HG03045 (cell line): ENCODE results near the gene AMOTL2.

Source experiments
- ATAC-seq: cut with Tn5 transposase; IDR thresholded peaks from one replicate; pipeline ENCODE4 v1.9.1; 2021; ENCODE audit warnings: mild to moderate bottlenecking, moderate library complexity; ENCODE audit not compliant: unreplicated experiment

AMOTL2 gene

GRCh38 chr3:134380249-134380648 is 6.0 kb upstream of the AMOTL2 start:
- no peak for ATAC-seq

DNA sequence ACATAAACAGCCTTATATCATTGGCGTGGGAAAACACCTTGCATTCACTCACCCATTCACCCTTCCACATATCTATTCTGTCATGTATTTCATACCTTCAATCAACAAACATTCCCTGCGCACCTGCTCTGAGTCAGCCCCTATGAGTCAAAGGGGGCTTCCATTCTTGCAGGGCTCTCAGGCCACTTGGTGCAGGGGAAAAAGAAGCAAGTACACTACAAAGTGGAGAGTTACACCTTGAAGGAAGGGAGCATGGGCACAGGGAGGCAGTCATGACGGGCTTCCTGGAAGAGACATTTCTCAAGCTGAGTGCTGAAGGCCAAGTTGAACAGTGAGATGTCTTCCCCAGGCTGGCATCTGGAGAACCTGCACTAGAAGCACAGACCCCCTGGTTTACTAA is 4.6 kb upstream of the AMOTL2 start:
- no peak for ATAC-seq

GRCh38 chr3:134378384-134378783 is 4.1 kb upstream of the AMOTL2 start:
- no peak for ATAC-seq

GRCh38 chr3:134377896-134378295 is 3.6 kb upstream of the AMOTL2 start:
- ATAC-seq, result no peak

GRCh38 chr3:134376786-134377426 is 2.7 kb upstream of the AMOTL2 start:
- ATAC-seq, result no peak

DNA sequence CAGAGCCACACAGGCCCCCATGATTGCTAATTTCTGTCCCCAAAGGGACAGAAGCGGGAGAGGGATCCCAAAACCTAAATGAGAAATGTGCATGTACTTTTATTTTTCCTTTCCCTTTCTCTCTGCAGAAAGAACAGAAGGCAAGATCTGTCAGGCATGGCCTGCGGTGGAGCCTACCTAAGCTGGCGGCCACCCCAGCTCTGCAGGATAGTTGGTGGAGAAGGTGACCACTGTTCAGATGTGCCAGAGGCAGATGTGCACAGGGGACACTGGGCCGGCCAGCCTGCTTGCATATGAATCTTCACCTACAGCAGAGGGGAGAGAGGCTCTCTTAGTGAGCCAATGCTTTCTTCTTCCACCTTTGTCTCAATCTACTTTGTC is 2.1 kb upstream of the AMOTL2 start:
- ATAC-seq, result no peak

DNA sequence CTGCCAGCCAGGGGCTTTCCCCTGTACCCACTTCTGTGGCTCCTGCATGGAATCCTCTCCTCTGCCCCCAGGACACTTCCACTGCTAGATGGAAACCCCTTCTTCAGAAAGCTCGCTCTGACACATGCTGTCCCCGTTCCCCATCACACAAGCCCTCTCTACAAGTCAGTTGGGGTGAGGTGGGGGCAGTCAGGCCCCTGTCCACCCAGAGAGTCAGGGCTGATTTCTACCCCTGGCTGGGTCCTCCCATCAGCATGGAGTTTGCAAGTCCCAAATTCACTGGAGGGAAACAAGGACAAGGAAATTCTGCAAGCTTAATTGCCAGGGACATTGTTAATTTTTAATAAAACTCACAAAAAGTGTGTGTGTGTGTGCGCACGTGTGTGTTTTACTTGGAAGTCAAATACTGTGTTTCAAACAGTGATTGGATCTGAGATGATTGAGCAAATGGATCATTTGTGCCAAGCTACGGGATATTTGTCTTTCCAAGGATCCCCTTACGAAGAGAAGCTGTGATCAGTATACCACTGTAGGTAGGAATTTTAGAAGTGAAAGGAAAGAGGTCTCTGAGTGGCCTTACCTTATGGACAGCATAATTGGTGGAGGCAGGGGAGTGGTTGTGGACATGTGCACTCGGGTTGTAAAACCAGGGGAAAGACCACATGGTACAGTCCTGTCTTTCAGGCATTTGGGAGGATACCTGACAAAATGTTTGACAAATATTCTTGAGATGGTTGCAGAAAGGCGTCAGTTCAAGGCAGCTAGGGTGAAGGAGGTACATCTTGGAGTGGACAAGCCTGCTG is 1.5 kb upstream of the AMOTL2 start:
- no peak for ATAC-seq

DNA sequence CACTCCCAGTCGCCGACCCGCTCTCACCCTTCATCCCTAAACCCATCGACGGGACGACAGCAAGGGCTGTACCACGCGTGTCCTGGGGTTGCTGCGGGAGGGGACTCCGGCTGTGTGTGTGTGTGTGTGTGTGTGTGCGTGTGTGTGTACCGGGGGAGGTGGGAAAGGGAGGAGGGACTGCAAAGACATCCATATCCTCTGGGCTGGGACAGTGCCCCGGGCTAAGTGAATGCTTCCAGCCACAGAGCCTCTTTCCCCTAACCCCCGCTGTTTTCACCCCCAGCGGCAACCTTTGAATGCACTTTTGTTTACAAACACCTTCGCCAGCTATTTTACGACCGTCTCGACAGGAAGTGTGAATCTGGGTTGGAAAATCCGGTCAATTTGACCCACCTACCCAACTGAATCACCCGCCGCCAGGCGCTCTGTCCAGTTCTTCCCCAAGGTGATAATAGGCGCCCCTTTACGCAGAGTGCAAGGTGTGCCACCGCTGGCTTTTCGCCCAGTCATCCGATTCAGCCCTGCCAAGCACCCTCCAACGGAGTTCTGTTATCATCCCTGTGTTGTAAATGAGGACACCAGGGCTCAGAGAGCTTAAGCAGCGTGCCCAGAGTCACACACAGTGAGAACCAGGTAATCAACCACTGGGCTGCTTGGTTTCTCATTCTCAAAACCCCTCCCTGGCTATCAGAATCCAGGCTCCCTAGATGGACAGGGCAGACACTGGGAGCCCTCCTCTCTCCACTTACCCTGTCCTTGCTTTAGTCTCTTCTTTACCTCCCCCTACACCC is 739 bp upstream of the AMOTL2 start:
- ATAC-seq, result no peak

GRCh38 chr3:134373271-134374104 is 759 bp downstream of the AMOTL2 start:
- ATAC-seq, result no peak

- no peak for ATAC-seq
Measured at GRCh38 chr3:134372396-134373270, 1.6 kb downstream of the AMOTL2 start.

DNA sequence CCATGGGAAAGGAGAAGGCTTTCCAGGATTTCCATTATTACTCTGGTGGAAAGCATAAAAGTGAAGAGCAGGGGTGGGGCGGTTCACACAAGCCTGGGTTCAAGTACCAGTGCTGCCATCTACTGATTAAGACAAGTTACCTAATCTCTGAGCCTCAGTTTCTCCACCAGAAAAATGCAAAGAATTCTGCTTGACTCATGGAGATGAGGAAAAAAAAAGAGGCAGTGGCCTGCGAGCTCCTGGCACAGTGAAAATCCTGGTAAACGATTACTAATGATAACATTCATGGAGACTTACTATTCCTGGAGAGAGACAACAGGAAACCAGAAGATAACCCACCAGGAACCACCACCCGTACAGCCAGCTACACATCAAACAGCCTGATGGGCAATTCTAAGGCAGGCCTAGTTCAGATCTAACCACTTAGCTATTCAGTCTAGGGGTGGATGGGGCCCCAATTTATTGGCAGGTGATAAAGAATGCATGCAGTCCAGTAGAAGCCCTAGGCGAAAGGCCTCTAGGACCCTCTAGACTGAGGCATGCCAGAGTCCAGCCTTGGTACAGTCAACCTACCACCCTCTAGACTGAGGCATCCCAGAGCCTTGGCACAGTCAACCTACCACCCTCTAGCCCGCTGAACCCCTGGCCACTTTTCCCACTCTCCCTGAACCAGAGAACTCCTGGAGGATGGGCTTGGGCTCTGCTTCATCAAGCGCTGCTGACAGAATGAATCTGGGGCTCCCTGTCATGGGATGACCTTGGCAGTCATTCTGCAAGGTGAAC is 2.5 kb downstream of the AMOTL2 start:
- ATAC-seq, result no peak

DNA sequence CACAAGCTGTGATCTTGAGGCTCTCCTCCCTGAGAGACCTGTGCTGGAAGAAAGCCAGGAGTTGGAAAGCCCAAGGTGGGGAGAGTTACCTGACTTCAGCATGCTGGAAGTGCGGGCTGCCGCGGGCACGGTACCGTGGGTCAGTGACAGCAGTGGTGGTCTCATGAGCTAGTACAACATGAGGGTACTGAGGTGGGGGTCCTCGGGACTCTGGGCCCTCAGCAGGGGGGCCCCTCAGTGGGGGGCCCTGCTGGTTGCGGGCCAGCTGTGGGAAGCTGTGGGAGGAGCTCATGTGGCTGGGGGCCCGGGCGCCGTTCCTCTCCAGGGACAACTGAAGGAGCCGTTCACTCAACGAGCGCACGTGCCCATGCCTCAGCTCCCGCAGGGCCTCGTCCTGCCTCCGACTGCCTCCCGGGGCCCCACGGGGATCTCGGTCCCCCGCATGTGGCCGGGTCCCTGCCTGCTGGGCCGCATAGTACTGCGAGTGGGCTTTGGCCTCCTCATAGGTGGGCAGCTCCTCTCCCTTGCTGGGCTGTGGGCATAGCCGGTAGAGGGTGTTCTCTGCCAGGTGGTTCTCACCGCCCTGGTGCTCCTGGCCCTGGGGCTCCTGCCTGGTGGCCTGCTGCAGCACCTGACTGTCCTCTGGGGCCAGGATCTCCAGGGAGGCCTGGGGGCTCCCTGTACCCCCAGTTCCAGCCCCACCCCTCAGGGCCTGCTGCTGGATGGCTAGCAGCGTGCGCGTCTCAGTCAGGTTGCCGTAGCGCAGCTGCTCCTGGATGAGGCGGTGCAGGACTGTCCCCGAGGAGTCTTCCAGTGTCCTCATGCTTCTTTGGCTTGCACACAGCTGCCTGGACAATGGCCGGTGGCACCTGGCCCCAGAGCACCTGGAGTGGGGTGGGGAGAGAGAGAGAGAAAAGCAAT is 3.4 kb downstream of the AMOTL2 start:
- ATAC-seq, result no peak

GRCh38 chr3:134369861-134370596 is 4.2 kb downstream of the AMOTL2 start:
- no peak for ATAC-seq

GRCh38 chr3:134369231-134369741 is 5.0 kb downstream of the AMOTL2 start:
- ATAC-seq, result no peak

- ATAC-seq, result no peak
Measured at GRCh38 chr3:134368751-134369105, 5.5 kb downstream of the AMOTL2 start.

DNA sequence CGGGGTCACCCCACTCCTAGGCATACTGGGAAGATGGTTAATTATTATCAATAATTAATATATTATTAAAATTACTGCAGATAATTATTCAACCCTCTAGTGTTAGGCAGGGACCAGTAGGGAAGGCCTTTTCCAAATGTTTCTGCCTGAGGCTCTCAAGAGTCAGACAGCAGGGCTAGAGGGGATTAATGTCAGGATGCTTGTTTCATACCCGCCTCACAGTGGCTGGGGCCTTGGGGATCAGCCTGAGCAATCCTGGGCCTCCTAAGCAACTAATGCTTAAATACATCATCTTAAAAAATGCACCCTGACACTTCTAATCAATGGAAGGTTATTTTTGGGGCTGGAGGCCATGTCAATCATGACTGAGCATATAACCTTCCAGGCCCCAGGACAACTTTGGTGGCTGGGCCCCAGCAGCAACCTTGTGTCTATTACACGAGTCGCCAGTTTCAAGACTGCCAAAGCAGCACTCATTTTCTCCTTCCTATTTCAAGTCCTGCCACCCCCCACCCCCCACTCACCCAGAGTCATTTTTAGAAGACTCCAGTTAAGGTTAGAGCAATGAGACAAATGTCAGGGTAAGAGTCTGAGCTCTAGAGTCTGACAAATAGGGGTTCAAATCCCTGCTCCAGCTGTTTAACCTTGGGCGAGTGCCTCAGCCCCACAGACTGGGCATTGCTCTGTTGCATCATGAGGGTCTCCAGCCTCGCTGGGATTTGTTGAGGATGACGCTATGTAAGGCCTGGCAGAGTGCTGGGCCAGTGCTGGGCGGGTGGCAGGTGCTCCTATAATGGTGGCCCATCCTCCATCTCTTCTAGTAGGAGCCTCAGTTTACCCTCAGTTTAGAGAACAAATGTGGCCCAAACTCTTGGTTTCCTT is 6.1 kb downstream of the AMOTL2 start:
- no peak for ATAC-seq
